ENCODE data around the gene DSCAML1. TPM values are rescaled to one million over a fixed set of nuclear protein-coding genes. Genes with fewer than 3 reads are reported as not detected.

The DSCAML1 gene
- total and polyA plus RNA-seq, 2 experiments from 2014 or later: not detected

GRCh38 chr11:117678658-117679406 is 118.2 kb downstream of the DSCAML1 start:
- no peak for DNase-seq
- Histone ChIP-seq H3K9me2 (ENCODE audit: insufficient read depth) (no peaks in the 10 kb centered on the region), H3K4me1 (ENCODE audit: insufficient read depth) (no peaks in the 10 kb centered on the region), H3K4me2 (ENCODE audit: unreplicated experiment) (no peak overlapping the region), H2AFZ (no peak overlapping the region), H4K20me1 (ENCODE audit: insufficient read depth) (no peaks in the 10 kb centered on the region), H3F3A (ENCODE audit: insufficient read depth) (no peaks in the 10 kb centered on the region), H3K79me2 (ENCODE audit: insufficient read depth) (no peaks in the 10 kb centered on the region), H3K36me3 (ENCODE audit: low read depth) (no peaks in the 10 kb centered on the region), H3K9me3 (ENCODE audit: low read depth) (no peaks in the 10 kb centered on the region), H3K27ac (no peak overlapping the region), H3K9ac (no peak overlapping the region), H3K4me3 (no peak overlapping the region), H3K27me3 (replicated peaks; ENCODE audit: insufficient read depth) (peaks cover 35% of the 10 kb centered on the region)
- no peak for TF ChIP-seq EZH2phosphoT487 (IDR thresholded peaks at IDR 0.05; ENCODE audit: insufficient read depth, low read depth)
- no peak for TF ChIP-seq EZH2 (IDR thresholded peaks at IDR 0.05; ENCODE audit: insufficient read depth, poor library complexity, severe bottlenecking)
- in situ Hi-C loops (cut with MboI): no loop called here
- WGBS, 2 experiments (ENCODE audit: low coverage in 1 of 2, low lambda C conversion rate in 2 of 2, missing lambda C conversion rate in 2 of 2): 61 to 64% methylated on average over 15 to 18 of the region's 18 CpGs

GRCh38 chr11:117677729-117678310 is 119.2 kb downstream of the DSCAML1 start:
- Histone ChIP-seq H3K36me3 (ENCODE audit: low read depth) (no peaks in the 10 kb centered on the region), H3K9me3 (ENCODE audit: low read depth) (no peaks in the 10 kb centered on the region), H3K4me3 (no peak overlapping the region), H4K20me1 (ENCODE audit: insufficient read depth) (no peaks in the 10 kb centered on the region), H3K9ac (no peak overlapping the region), H3K27me3 (replicated peaks; ENCODE audit: insufficient read depth) (peaks cover 30% of the 10 kb centered on the region), H3K79me2 (ENCODE audit: insufficient read depth) (no peaks in the 10 kb centered on the region), H3K27ac (no peak overlapping the region), H2AFZ (no peak overlapping the region), H3K4me2 (ENCODE audit: unreplicated experiment) (no peak overlapping the region), H3F3A (ENCODE audit: insufficient read depth) (no peaks in the 10 kb centered on the region), H3K4me1 (ENCODE audit: insufficient read depth) (no peaks in the 10 kb centered on the region), H3K9me2 (ENCODE audit: insufficient read depth) (no peaks in the 10 kb centered on the region)
- TF ChIP-seq EZH2 (IDR thresholded peaks at IDR 0.05; ENCODE audit: insufficient read depth, poor library complexity, severe bottlenecking) (no peak), EZH2phosphoT487 (IDR thresholded peaks at IDR 0.05; ENCODE audit: insufficient read depth, low read depth) (no peak)
- in situ Hi-C loops (cut with MboI): no loop called here
- WGBS, 2 experiments (ENCODE audit: low coverage in 1 of 2, low lambda C conversion rate in 2 of 2, missing lambda C conversion rate in 2 of 2): 58 to 68% methylated on average over 12 of the region's 12 CpGs
- no peak for DNase-seq

GRCh38 chr11:117676501-117676900 is 120.5 kb downstream of the DSCAML1 start:
- in situ Hi-C loops (cut with MboI): no loop called here

GRCh38 chr11:117673602-117674001 is 123.4 kb downstream of the DSCAML1 start:
- DNase-seq: no peak
- in situ Hi-C loops (cut with MboI): no loop called here
- Histone ChIP-seq H3K4me1 (ENCODE audit: insufficient read depth) (no peaks in the 10 kb centered on the region), H3K79me2 (ENCODE audit: insufficient read depth) (no peaks in the 10 kb centered on the region), H3K9me2 (ENCODE audit: insufficient read depth) (no peaks in the 10 kb centered on the region), H2AFZ (no peak overlapping the region), H3K36me3 (ENCODE audit: low read depth) (no peaks in the 10 kb centered on the region), H3K9ac (no peak overlapping the region), H3K4me2 (ENCODE audit: unreplicated experiment) (no peak overlapping the region), H3K27me3 (replicated peaks; ENCODE audit: insufficient read depth) (peaks cover 23% of the 10 kb centered on the region), H3F3A (ENCODE audit: insufficient read depth) (no peaks in the 10 kb centered on the region), H3K9me3 (ENCODE audit: low read depth) (no peaks in the 10 kb centered on the region), H3K27ac (no peak overlapping the region), H4K20me1 (ENCODE audit: insufficient read depth) (no peaks in the 10 kb centered on the region), H3K4me3 (no peak overlapping the region)
- TF ChIP-seq EZH2phosphoT487 (IDR thresholded peaks at IDR 0.05; ENCODE audit: insufficient read depth, low read depth): no peak
- 30 to 35% methylated on average over 8 of the region's 8 CpGs for WGBS, 2 experiments (ENCODE audit: low coverage in 1 of 2, low lambda C conversion rate in 2 of 2, missing lambda C conversion rate in 2 of 2)

More at GRCh38 chr11:117676501-117676900, 120.5 kb downstream of the DSCAML1 start:
- 42% methylated on average over 7 of the region's 7 CpGs for WGBS, 2 experiments (ENCODE audit: low coverage in 1 of 2, low lambda C conversion rate in 2 of 2, missing lambda C conversion rate in 2 of 2)
- Histone ChIP-seq H3K79me2 (ENCODE audit: insufficient read depth) (no peaks in the 10 kb centered on the region), H3K9ac (no peak overlapping the region), H3K9me3 (ENCODE audit: low read depth) (no peaks in the 10 kb centered on the region), H3K4me2 (ENCODE audit: unreplicated experiment) (no peak overlapping the region), H3K27me3 (replicated peaks; ENCODE audit: insufficient read depth) (peaks cover 23% of the 10 kb centered on the region), H4K20me1 (ENCODE audit: insufficient read depth) (no peaks in the 10 kb centered on the region), H3F3A (ENCODE audit: insufficient read depth) (no peaks in the 10 kb centered on the region), H3K4me1 (ENCODE audit: insufficient read depth) (no peaks in the 10 kb centered on the region), H3K4me3 (no peak overlapping the region), H3K36me3 (ENCODE audit: low read depth) (no peaks in the 10 kb centered on the region), H3K9me2 (ENCODE audit: insufficient read depth) (no peaks in the 10 kb centered on the region), H3K27ac (no peak overlapping the region), H2AFZ (no peak overlapping the region)
- no peak for TF ChIP-seq EZH2phosphoT487 (IDR thresholded peaks at IDR 0.05; ENCODE audit: insufficient read depth, low read depth)
- no peak for TF ChIP-seq EZH2 (IDR thresholded peaks at IDR 0.05; ENCODE audit: insufficient read depth, poor library complexity, severe bottlenecking)
- DNase-seq: no peak
